Neuronal stem cell (in vitro differentiated cells): ENCODE measurements around the gene HOXD3.

Experiments used
- DNase-seq: peaks from one replicate; pipeline ENCODE4 v3.0.0-alpha.2; 2013; ENCODE audit warnings: low spot score
- H2AFZ ChIP-seq: one replicate; pipeline ENCODE4 v1.6.1; 2013; ENCODE audit warnings: mild to moderate bottlenecking, low read length, inconsistent platforms
- H2AK5ac ChIP-seq: 2 replicates; pipeline ENCODE4 v1.6.1; 2013; ENCODE audit warnings: low read depth, mild to moderate bottlenecking, inconsistent platforms, low read length, moderate library complexity, mixed read lengths
- H2BK120ac ChIP-seq: 2 replicates; pipeline ENCODE4 v1.6.1; 2013; ENCODE audit warnings: low read depth, mild to moderate bottlenecking, inconsistent platforms, low read length, moderate library complexity, mixed read lengths
- H2BK12ac ChIP-seq: one replicate; pipeline ENCODE4 v1.6.1; 2013; ENCODE audit warnings: low read length, inconsistent platforms
- H2BK15ac ChIP-seq: 2 replicates; pipeline ENCODE4 v1.6.1; 2013; ENCODE audit warnings: mild to moderate bottlenecking, low read length, inconsistent platforms, mixed read lengths
- H2BK5ac ChIP-seq: one replicate; pipeline ENCODE4 v1.6.1; 2013; ENCODE audit warnings: inconsistent platforms, mild to moderate bottlenecking, low read length, moderate library complexity
- H3K14ac ChIP-seq: one replicate; pipeline ENCODE4 v1.6.1; 2013; ENCODE audit warnings: low read length, inconsistent platforms
- H3K18ac ChIP-seq: 2 replicates; pipeline ENCODE4 v1.6.1; 2013; ENCODE audit warnings: low read length, inconsistent platforms
- H3K23ac ChIP-seq: 2 replicates; pipeline ENCODE4 v1.6.1; 2013; ENCODE audit warnings: low read depth, mild to moderate bottlenecking, mixed read lengths, low read length, inconsistent platforms; ENCODE audit not compliant: poor library complexity
- H3K27ac ChIP-seq: replicated peaks from 3 replicates; pipeline ENCODE4 v1.5.1; 2013; ENCODE audit warnings: low read length, inconsistent platforms
- H3K27me3 ChIP-seq, 3 experiments: 2 replicates each; pipeline ENCODE4 v1.6.1; 2013; ENCODE audit warnings: low read length in 3 of 3, mild to moderate bottlenecking in 2 of 3, inconsistent platforms in 1 of 3, low read depth in 1 of 3, mixed read lengths in 1 of 3, moderate library complexity in 1 of 3; ENCODE audit not compliant: control insufficient read depth in 3 of 3, insufficient read depth in 3 of 3
- H3K36me3 ChIP-seq, 2 donors: replicated peaks in 1 of 2; 2 replicates each; pipeline ENCODE4 v1.6.1; 2013; ENCODE audit warnings: low read length in 2 of 2; ENCODE audit not compliant: control insufficient read depth in 2 of 2, insufficient read depth in 2 of 2
- H3K4ac ChIP-seq: 2 replicates; pipeline ENCODE4 v1.6.1; 2013; ENCODE audit warnings: inconsistent platforms, mild to moderate bottlenecking, low read length, moderate library complexity
- H3K4me1 ChIP-seq, 2 donors: 1 replicate in 1 of 2; 2 replicates in 1 of 2; pipeline ENCODE4 v1.6.1; 2013; ENCODE audit warnings: low read length in 2 of 2, low read depth in 1 of 2; ENCODE audit not compliant: control insufficient read depth in 2 of 2, insufficient read depth in 1 of 2
- H3K4me2 ChIP-seq: one replicate; pipeline ENCODE4 v1.6.1; 2013; ENCODE audit warnings: mild to moderate bottlenecking, low read length, inconsistent platforms; ENCODE audit not compliant: insufficient read depth, poor library complexity, severe bottlenecking
- H3K4me3 ChIP-seq, 2 donors: 2 replicates each; pipeline ENCODE4 v1.5.1; 2013; ENCODE audit warnings: low read length in 2 of 2, mild to moderate bottlenecking in 2 of 2, inconsistent platforms in 1 of 2, moderate library complexity in 1 of 2
- H3K79me1 ChIP-seq: one replicate; pipeline ENCODE4 v1.6.1; 2013; ENCODE audit warnings: low read depth, mild to moderate bottlenecking, inconsistent platforms, low read length, moderate library complexity
- H3K9ac ChIP-seq: one replicate; pipeline ENCODE4 v1.6.1; 2013; ENCODE audit warnings: mild to moderate bottlenecking, low read depth, low read length, inconsistent platforms; ENCODE audit not compliant: poor library complexity
- H3K9me3 ChIP-seq, 2 donors: replicated peaks in 1 of 2; 2 replicates each; pipeline versions ENCODE3 to v1.6.1; 2013; ENCODE audit warnings: low read length in 2 of 2, mild to moderate bottlenecking in 2 of 2, inconsistent platforms in 1 of 2, low read depth in 1 of 2, mixed read lengths in 1 of 2, moderate library complexity in 1 of 2; ENCODE audit not compliant: control insufficient read depth in 2 of 2, insufficient read depth in 1 of 2
- H4K8ac ChIP-seq: one replicate; pipeline ENCODE4 v1.6.1; 2013; ENCODE audit warnings: low read depth, mild to moderate bottlenecking, inconsistent platforms, low read length, moderate library complexity
- H4K91ac ChIP-seq: one replicate; pipeline ENCODE4 v1.6.1; 2013; ENCODE audit warnings: low read length, low read depth, mild to moderate bottlenecking, inconsistent platforms; ENCODE audit not compliant: poor library complexity
- WGBS, 2 donors: extraction: QIAGEN DNeasy Blood & Tissue Kit; methylation state at CpG; one replicate each; pipeline ENCODE4 v1.1.7; 2013; ENCODE audit warnings: missing lambda C conversion rate in 2 of 2, mixed read lengths in 1 of 2; ENCODE audit not compliant: insufficient read length in 2 of 2, insufficient replicate concordance in 1 of 2; ENCODE audit errors: extremely low coverage in 2 of 2; 5-methylcytosine and 5-hydroxymethylcytosine counted together

HOXD3 gene

GRCh38 chr2:176126929-176127773 lies 30.0 kb upstream of the HOXD3 start:
- H3K4ac ChIP-seq, result no peak overlapping the region
- no peak overlapping the region for H4K91ac ChIP-seq
- H2BK12ac ChIP-seq, result no peak overlapping the region
- no peak overlapping the region for H2BK120ac ChIP-seq
- H3K9ac ChIP-seq, result no peak overlapping the region
- no peaks in the 10 kb centered on the region for H3K79me1 ChIP-seq
- no CpG with 5 or more reads among the region's 13 CpGs for WGBS, 2 donors
- no peak overlapping the region for H2AK5ac ChIP-seq
- H4K8ac ChIP-seq, result no peak overlapping the region
- no peak overlapping the region for H3K14ac ChIP-seq
- peaks cover 52 to 98% (median 90%) of the 10 kb centered on the region in 3 experiments for H3K27me3 ChIP-seq
- no peak overlapping the region for H3K18ac ChIP-seq
- no peak overlapping the region for H2BK15ac ChIP-seq
- H2BK5ac ChIP-seq, result no peak overlapping the region
- H3K4me3 ChIP-seq, result no peak overlapping the region
- no peak overlapping the region for H3K27ac ChIP-seq
- no peaks in the 10 kb centered on the region for H3K36me3 ChIP-seq
- H3K23ac ChIP-seq, result no peak overlapping the region
- H2AFZ ChIP-seq, result no peak overlapping the region
- no peaks in the 10 kb centered on the region for H3K9me3 ChIP-seq
- no peak overlapping the region for H3K4me2 ChIP-seq
- peak; percentile 76 for DNase-seq
- peaks cover 0 to 5% of the 10 kb centered on the region in 2 donors for H3K4me1 ChIP-seq

DNA sequence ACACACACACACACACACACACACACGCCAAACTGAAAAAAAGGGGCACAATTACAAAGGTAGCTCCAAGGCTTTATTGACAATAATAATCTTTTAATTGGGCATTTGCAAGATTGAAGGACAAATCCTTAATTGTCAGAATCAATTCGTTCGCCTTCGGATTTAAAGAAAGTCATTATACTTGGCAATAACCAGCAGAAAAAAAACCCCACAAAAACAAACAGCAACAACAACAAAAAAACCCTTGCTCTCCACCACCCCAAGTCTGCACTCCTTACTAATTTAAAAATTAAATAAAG lies 29.4 kb upstream of the HOXD3 start:
- H2AK5ac ChIP-seq, result no peak overlapping the region
- no peaks in the 10 kb centered on the region for H3K36me3 ChIP-seq
- H3K79me1 ChIP-seq, result no peaks in the 10 kb centered on the region
- no peak for DNase-seq
- H3K4me2 ChIP-seq, result no peak overlapping the region
- no peak overlapping the region for H3K27ac ChIP-seq
- no peak overlapping the region for H3K9ac ChIP-seq
- peaks cover 0 to 5% of the 10 kb centered on the region in 2 donors for H3K4me1 ChIP-seq
- H3K4me3 ChIP-seq, result no peak overlapping the region
- WGBS, 2 donors, result no CpG with 5 or more reads among the region's 4 CpGs
- H2AFZ ChIP-seq, result no peak overlapping the region
- H3K27me3 ChIP-seq, result peaks cover 47 to 98% (median 90%) of the 10 kb centered on the region in 3 experiments
- H2BK15ac ChIP-seq, result no peak overlapping the region
- H2BK120ac ChIP-seq, result no peak overlapping the region
- H4K91ac ChIP-seq, result no peak overlapping the region
- H4K8ac ChIP-seq, result no peak overlapping the region
- no peak overlapping the region for H3K23ac ChIP-seq
- no peak overlapping the region for H3K18ac ChIP-seq
- no peaks in the 10 kb centered on the region for H3K9me3 ChIP-seq
- no peak overlapping the region for H2BK5ac ChIP-seq
- no peak overlapping the region for H3K4ac ChIP-seq
- H3K14ac ChIP-seq, result no peak overlapping the region
- H2BK12ac ChIP-seq, result no peak overlapping the region

DNA sequence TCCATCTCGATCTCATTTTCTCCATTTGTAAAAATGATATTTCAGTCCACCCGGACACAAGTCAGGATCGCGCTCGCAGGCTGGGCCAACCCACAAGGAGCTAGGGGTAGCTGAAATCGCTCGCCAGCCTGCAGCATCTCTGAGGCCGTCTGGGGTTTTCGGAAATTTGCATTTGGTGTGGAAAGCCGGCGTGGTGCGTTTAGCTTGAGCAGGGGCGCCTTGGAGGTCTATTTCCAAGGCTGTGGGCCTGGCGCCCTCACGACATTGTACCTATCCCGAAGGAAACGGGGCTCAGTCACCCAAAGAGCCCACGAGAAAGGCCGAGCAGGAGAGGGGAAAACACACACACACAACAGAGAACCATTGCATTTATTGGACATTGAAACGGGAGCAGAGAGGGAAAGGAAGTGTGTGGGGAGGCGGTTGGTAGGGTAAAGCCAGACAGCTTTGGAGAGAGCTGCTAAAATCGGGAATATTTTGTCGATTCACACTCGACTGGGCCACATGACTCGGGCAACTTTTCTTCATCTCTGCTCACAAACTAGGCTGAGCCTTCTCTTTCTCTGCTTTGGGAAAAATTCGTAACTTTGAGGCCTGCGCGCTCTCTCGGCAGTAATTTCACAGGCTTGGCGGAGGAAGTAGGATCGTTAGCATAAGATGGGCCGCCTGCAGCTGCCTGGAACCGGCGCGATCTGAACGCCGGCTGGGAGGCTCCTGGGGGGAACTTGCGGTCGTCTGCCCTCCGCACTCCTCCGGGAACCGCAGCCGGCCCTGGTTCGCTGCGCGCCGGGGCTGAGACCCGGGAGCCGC lies 28.7 kb upstream of the HOXD3 start:
- no peak for DNase-seq
- no peak overlapping the region for H2BK5ac ChIP-seq
- H3K27ac ChIP-seq, result no peak overlapping the region
- H3K27me3 ChIP-seq, result peaks cover 42 to 98% (median 90%) of the 10 kb centered on the region in 3 experiments
- H3K4ac ChIP-seq, result no peak overlapping the region
- no peak overlapping the region for H2BK12ac ChIP-seq
- H3K18ac ChIP-seq, result no peak overlapping the region
- H3K4me3 ChIP-seq, result no peak overlapping the region
- H4K91ac ChIP-seq, result no peak overlapping the region
- no peak overlapping the region for H2AK5ac ChIP-seq
- WGBS, 2 donors, result no CpG with 5 or more reads among the region's 49 CpGs
- peak overlapping the region; percentile 87 for H2AFZ ChIP-seq
- H3K36me3 ChIP-seq, result no peaks in the 10 kb centered on the region
- no peak overlapping the region for H2BK120ac ChIP-seq
- no peak overlapping the region for H3K23ac ChIP-seq
- no peak overlapping the region for H3K4me2 ChIP-seq
- H4K8ac ChIP-seq, result no peak overlapping the region
- H3K4me1 ChIP-seq, result peaks cover 0 to 5% of the 10 kb centered on the region in 2 donors
- no peak overlapping the region for H3K9ac ChIP-seq
- H3K14ac ChIP-seq, result no peak overlapping the region
- no peaks in the 10 kb centered on the region for H3K9me3 ChIP-seq
- no peak overlapping the region for H2BK15ac ChIP-seq
- no peaks in the 10 kb centered on the region for H3K79me1 ChIP-seq
